Sigmoid colon (tissue), 7 donors: ENCODE results near the gene SMPD2. TPM values are rescaled to one million over a fixed set of nuclear protein-coding genes. Genes with fewer than 3 reads are reported as not detected.

Source experiments
- DNase-seq: peaks from one replicate; pipeline ENCODE4 v3.0.0-alpha.2; 2019
- H3K27ac ChIP-seq, 4 donors: fragments of 200-600 bp; sonication (generic); one replicate each; pipeline ENCODE4 v1.5.1; 2016 to 2019; ENCODE audit warnings: mild to moderate bottlenecking in 1 of 4
- H3K27me3 ChIP-seq, 3 donors: fragments of 200-600 bp; sonication (generic); one replicate each; pipeline ENCODE4 v1.5.1; 2019; ENCODE audit warnings: mild to moderate bottlenecking in 1 of 3
- H3K36me3 ChIP-seq, 4 donors: fragments of 200-600 bp; sonication (generic); one replicate each; pipeline ENCODE4 v1.5.1; 2016 to 2019
- H3K4me1 ChIP-seq, 4 donors: fragments of 200-600 bp; sonication (generic); one replicate each; pipeline ENCODE4 v1.5.1; 2017 to 2019
- H3K4me3 ChIP-seq, 4 donors: fragments of 200-600 bp; sonication (generic); one replicate each; pipeline ENCODE4 v1.5.1; 2017 to 2019; ENCODE audit warnings: mild to moderate bottlenecking in 2 of 4, moderate library complexity in 1 of 4
- H3K9me3 ChIP-seq, 4 donors: fragments of 200-600 bp in 3 of 4; sonication (generic) in 3 of 4; one replicate each; pipeline versions ENCODE4 v1.5.1 to v1.6.1; 2013 to 2019
- CTCF ChIP-seq, 4 experiments: fragments of 450-650 bp in 3 of 4; fragments of 200-600 bp in 1 of 4; IDR thresholded peaks; one replicate each; pipeline ENCODE4 v1.5.1; 2016 to 2019; ENCODE audit warnings: antibody characterized with exemption in 4 of 4, mild to moderate bottlenecking in 3 of 4, moderate library complexity in 2 of 4
- EP300 ChIP-seq, 4 donors: sonication (generic); formaldehyde crosslinking; IDR thresholded peaks; one replicate each; pipeline ENCODE4 v1.6.1; 2017; ENCODE audit warnings: antibody characterized with exemption in 4 of 4
- POLR2A ChIP-seq, 2 donors: fragments of 450-650 bp; IDR thresholded peaks; one replicate each; pipeline ENCODE4 v1.6.1; 2016; ENCODE audit warnings: antibody characterized with exemption in 2 of 2, mild to moderate bottlenecking in 2 of 2, moderate library complexity in 2 of 2
- POLR2AphosphoS5 ChIP-seq, 4 donors: sonication (generic); formaldehyde crosslinking; IDR thresholded peaks; one replicate each; pipeline ENCODE4 v1.6.1; 2017; ENCODE audit warnings: antibody characterized with exemption in 4 of 4
- WGBS, 2 donors: extraction: QIAGEN DNeasy Blood & Tissue Kit; methylation state at CpG; one replicate each; pipeline ENCODE4 v1.1.7; 2013; 5-methylcytosine and 5-hydroxymethylcytosine counted together
- intact Hi-C: fragments of 100-400 bp; cut with DNase I; formaldehyde crosslinking; loops from one replicate; pipeline ENCODE4 v1.15.1; 2023
- polyA plus RNA-seq, 3 donors: library from polyadenylated mRNA; stranded (reverse); fragments of 200-250 nt; gene quantifications; one replicate each; pipeline ENCODE4 v1.2.3, GENCODE V29; 2013
- total RNA-seq, 4 donors: library from RNA; depleted of rRNA; stranded (reverse); fragments of >200 nt; gene quantifications; one replicate each; pipeline ENCODE4 v1.1.0, GENCODE V29; 2016
- donor health status: healthy with polysubstance abuse.
- donor health status: Bipolar disorder and iron deficiency.
- donor health status: healthy.

Gene SMPD2, protein sequence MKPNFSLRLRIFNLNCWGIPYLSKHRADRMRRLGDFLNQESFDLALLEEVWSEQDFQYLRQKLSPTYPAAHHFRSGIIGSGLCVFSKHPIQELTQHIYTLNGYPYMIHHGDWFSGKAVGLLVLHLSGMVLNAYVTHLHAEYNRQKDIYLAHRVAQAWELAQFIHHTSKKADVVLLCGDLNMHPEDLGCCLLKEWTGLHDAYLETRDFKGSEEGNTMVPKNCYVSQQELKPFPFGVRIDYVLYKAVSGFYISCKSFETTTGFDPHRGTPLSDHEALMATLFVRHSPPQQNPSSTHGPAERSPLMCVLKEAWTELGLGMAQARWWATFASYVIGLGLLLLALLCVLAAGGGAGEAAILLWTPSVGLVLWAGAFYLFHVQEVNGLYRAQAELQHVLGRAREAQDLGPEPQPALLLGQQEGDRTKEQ
- 10 to 100 TPM in 1 of 4 donors, 1 to 10 TPM in 3; 2.4 to 18.3 (median 6.6) TPM for total RNA-seq
- 10 to 100 TPM; 14.4 to 19.2 (median 16.6) TPM for polyA plus RNA-seq

DNA sequence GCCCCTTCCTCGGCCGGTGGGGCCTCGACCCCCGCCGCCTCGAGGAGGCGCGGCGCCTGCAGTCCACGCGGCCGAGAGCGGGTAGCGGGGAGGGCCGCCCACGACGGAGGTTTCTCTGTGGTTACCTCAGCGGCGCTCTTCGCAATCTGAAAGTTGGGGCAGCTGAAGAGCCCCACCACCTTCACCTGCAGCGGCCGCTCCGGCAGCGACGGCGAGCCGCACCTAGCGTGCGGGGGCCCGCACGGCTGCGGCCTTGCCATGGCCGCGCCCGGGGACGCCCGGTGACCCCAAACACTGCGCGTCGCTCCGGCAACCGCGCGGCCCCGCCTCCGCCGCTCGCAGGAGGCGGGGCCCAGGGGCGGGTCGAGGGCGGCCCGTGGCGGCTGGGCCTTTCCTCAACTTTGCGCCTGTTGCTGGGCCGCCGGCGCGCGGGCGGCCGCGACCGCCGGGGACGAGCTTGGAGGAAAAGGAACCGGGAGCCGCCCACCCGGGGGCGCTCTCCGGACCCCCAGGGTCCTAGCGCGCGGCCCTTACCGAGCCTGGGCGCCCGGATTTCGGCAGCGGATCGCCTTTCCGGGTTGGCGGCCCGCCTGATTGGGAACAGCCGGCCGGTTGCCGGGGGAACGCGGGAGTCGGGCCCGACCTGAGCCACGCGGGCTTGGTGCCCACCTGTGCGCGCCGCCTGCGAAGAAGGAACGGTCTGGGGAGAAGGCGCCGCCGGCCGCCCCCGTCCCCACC, at the start of gene SMPD2, which contains the start of gene PPIL6:
Gene SMPD2, plus strand, starts transcription at position 394 of the 738 bp plus-strand sequence. CDS start 398 bp downstream, outside the sequence.
Gene PPIL6, minus strand, starts transcription at position 298 of the 738 bp plus-strand sequence. Its CDS starts 38 bp downstream, at position 260.
- peak within 1 kb of the TSS; percentile 82 to 90 (median 84) for H3K27ac ChIP-seq
- H3K9me3 ChIP-seq, result no peaks in the 10 kb centered on the region
- TF ChIP-seq CTCF (IDR thresholded peaks at IDR 0.05) (peak in 1 of 4 experiments; percentile 34), POLR2AphosphoS5 (IDR thresholded peaks at IDR 0.05) (peak in 3 of 4 donors; percentile 12 to 59 (median 53)), EP300 (IDR thresholded peaks at IDR 0.05) (no peak), POLR2A (IDR thresholded peaks at IDR 0.05) (no peak)
- peaks cover 0 to 30% (median 22%) of the 10 kb centered on the region in 4 donors for H3K4me1 ChIP-seq
- intact Hi-C loops, result loop anchor here (1.0 to 2.0 kb wide), 3 partner anchors 14 to 57 kb away; partner anchors contain the start of genes MICAL1 and ZBTB24
- no peaks in the 10 kb centered on the region for H3K27me3 ChIP-seq
- peaks cover 0 to 19% (median 3%) of the 10 kb centered on the region in 4 donors for H3K36me3 ChIP-seq
- peak; percentile 95 for DNase-seq
- H3K4me3 ChIP-seq, result peak within 1 kb of the TSS; percentile 83 to 89 (median 86)
- WGBS, 2 donors, result 0% methylated on average over 102 of the region's 102 CpGs

GRCh38 chr6:109393157-109393885, 47.2 kb upstream of the SMPD2 start:
- no peak overlapping the region for H3K4me3 ChIP-seq
- WGBS, 2 donors, result 76 to 91% methylated on average over 5 of the region's 5 CpGs
- intact Hi-C loops, result no loop called here
- H3K27me3 ChIP-seq, result no peaks in the 10 kb centered on the region
- H3K9me3 ChIP-seq, result no peaks in the 10 kb centered on the region
- no peaks in the 10 kb centered on the region for H3K36me3 ChIP-seq
- no peak for DNase-seq
- TF ChIP-seq POLR2A (IDR thresholded peaks at IDR 0.05), result no peak
- no peak for TF ChIP-seq POLR2AphosphoS5 (IDR thresholded peaks at IDR 0.05)
- no peak for TF ChIP-seq CTCF (IDR thresholded peaks at IDR 0.05)
- no peak for TF ChIP-seq EP300 (IDR thresholded peaks at IDR 0.05)
- H3K27ac ChIP-seq, result no peak overlapping the region
- no peaks in the 10 kb centered on the region for H3K4me1 ChIP-seq

DNA sequence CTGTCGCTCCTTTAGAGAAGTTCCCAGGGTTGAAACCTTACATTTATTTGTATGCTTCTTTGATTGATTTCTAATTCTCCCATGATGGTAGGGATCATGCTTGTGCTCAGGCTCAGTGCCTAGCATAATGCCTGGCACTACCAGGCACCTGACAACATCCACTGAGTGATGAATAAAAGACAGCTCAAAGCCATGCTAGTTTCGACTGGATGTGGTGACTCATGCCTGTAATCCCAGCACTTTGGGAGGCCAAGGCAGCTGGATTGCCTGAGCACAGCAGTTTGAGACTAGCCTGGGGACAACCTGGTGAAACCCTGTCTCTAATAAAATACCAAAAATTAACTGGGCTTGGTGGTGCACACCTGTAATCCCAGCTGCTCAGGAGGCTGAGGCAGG, 46.6 kb upstream of the SMPD2 start:
- H3K4me1 ChIP-seq, result no peaks in the 10 kb centered on the region
- TF ChIP-seq POLR2AphosphoS5 (IDR thresholded peaks at IDR 0.05) (no peak), POLR2A (IDR thresholded peaks at IDR 0.05) (no peak), CTCF (IDR thresholded peaks at IDR 0.05) (no peak), EP300 (IDR thresholded peaks at IDR 0.05) (no peak)
- no peaks in the 10 kb centered on the region for H3K36me3 ChIP-seq
- H3K4me3 ChIP-seq, result no peak overlapping the region
- intact Hi-C loops, result no loop called here
- no peak overlapping the region for H3K27ac ChIP-seq
- no peak for DNase-seq
- H3K27me3 ChIP-seq, result no peaks in the 10 kb centered on the region
- 68 to 74% methylated on average over 2 of the region's 2 CpGs for WGBS, 2 donors
- no peaks in the 10 kb centered on the region for H3K9me3 ChIP-seq

DNA sequence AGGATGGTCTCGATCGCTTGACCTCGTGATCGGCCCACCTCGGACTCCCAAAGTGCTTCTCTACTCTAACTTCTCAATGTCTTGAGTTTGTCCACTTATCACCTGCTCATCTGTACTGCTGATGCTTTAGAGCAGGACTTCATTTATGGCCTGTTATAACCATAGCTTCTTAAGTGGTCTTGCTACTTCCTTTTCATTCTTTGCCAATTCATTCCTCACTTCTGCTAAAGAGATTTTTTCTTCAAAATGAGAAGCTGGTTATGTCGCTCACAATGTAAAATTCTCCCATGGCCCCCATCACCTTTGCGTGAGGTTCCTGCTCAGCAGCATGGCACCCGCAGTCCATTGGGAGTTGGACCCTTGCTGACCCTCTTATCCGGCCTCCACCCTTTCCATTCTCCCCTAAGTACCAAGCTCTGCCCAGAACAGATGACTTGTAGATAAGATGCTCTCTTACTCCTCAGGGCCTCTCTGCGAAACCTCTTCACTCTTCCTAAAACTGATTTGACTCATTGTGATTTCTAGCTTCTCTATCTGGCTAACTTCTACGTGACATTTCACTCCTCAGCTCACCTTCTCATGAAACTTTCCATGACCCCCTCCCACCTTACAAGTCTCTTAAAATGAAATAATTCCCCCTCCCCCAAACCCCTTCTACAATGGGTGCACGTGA, 44.3 kb upstream of the SMPD2 start:
- H3K27ac ChIP-seq, result no peak overlapping the region
- intact Hi-C loops, result loop anchor here (5.0 kb wide), 1 partner anchor 209 kb away; no protein-coding TSS in a partner anchor
- no peaks in the 10 kb centered on the region for H3K4me1 ChIP-seq
- no peaks in the 10 kb centered on the region for H3K27me3 ChIP-seq
- H3K4me3 ChIP-seq, result no peak overlapping the region
- WGBS, 2 donors, result 91 to 95% methylated on average over 12 of the region's 12 CpGs
- H3K36me3 ChIP-seq, result no peaks in the 10 kb centered on the region
- no peak for DNase-seq
- no peaks in the 10 kb centered on the region for H3K9me3 ChIP-seq
- no peak for TF ChIP-seq POLR2AphosphoS5 (IDR thresholded peaks at IDR 0.05)
- no peak for TF ChIP-seq CTCF (IDR thresholded peaks at IDR 0.05)
- no peak for TF ChIP-seq POLR2A (IDR thresholded peaks at IDR 0.05)
- no peak for TF ChIP-seq EP300 (IDR thresholded peaks at IDR 0.05)
